Measurements from ENCODE around the gene RALB.

The RALB gene

GRCh38 chr2:120330946-120331822 is 78.5 kb downstream of the RALB start:
- Histone ChIP-seq H3K4me1 (ENCODE audit: control insufficient read depth, insufficient read depth, low read length) (no peaks in the 10 kb centered on the region), H3K9ac (ENCODE audit: low read length) (no peak overlapping the region), H3K9me3 (ENCODE audit: control insufficient read depth, low read length) (no peaks in the 10 kb centered on the region), H3K4me3 (ENCODE audit: low read length) (no peak overlapping the region), H3K36me3 (ENCODE audit: control insufficient read depth, insufficient read depth, low read length) (no peaks in the 10 kb centered on the region), H3K27me3 (ENCODE audit: control insufficient read depth, insufficient read depth, low read length) (peaks cover 9% of the 10 kb centered on the region)

- Histone ChIP-seq H3K27me3 (ENCODE audit: control insufficient read depth, insufficient read depth, low read length) (peaks cover 9% of the 10 kb centered on the region), H3K36me3 (ENCODE audit: control insufficient read depth, insufficient read depth, low read length) (no peaks in the 10 kb centered on the region), H3K9me3 (ENCODE audit: control insufficient read depth, low read length) (no peaks in the 10 kb centered on the region), H3K4me1 (ENCODE audit: control insufficient read depth, insufficient read depth, low read length) (no peaks in the 10 kb centered on the region), H3K4me3 (ENCODE audit: low read length) (no peak overlapping the region), H3K9ac (ENCODE audit: low read length) (no peak overlapping the region)
These were observed 79.3 kb downstream of the RALB start for GRCh38 chr2:120331903-120332302.

- no peak overlapping the region for H3K9ac ChIP-seq (ENCODE audit: low read length)
- H3K27me3 ChIP-seq (ENCODE audit: control insufficient read depth, insufficient read depth, low read length) = peaks cover 9% of the 10 kb centered on the region
- H3K9me3 ChIP-seq (ENCODE audit: control insufficient read depth, low read length) = no peaks in the 10 kb centered on the region
- H3K4me1 ChIP-seq (ENCODE audit: control insufficient read depth, insufficient read depth, low read length) = no peaks in the 10 kb centered on the region
- H3K4me3 ChIP-seq (ENCODE audit: low read length) = no peak overlapping the region
- H3K36me3 ChIP-seq (ENCODE audit: control insufficient read depth, insufficient read depth, low read length) = no peaks in the 10 kb centered on the region
These were observed 79.7 kb downstream of the RALB start for GRCh38 chr2:120332384-120332783.

- peaks cover 9% of the 10 kb centered on the region for H3K27me3 ChIP-seq (ENCODE audit: control insufficient read depth, insufficient read depth, low read length)
- no peak overlapping the region for H3K9ac ChIP-seq (ENCODE audit: low read length)
- H3K9me3 ChIP-seq (ENCODE audit: control insufficient read depth, low read length) = no peaks in the 10 kb centered on the region
- no peaks in the 10 kb centered on the region for H3K36me3 ChIP-seq (ENCODE audit: control insufficient read depth, insufficient read depth, low read length)
- H3K4me1 ChIP-seq (ENCODE audit: control insufficient read depth, insufficient read depth, low read length) = no peaks in the 10 kb centered on the region
- H3K4me3 ChIP-seq (ENCODE audit: low read length) = no peak overlapping the region
These were observed 81.4 kb downstream of the RALB start for GRCh38 chr2:120334068-120334467.

GRCh38 chr2:120336749-120337148 is 84.1 kb downstream of the RALB start:
- no peaks in the 10 kb centered on the region for H3K9me3 ChIP-seq (ENCODE audit: control insufficient read depth, low read length)
- peaks cover 19% of the 10 kb centered on the region for H3K27me3 ChIP-seq (ENCODE audit: control insufficient read depth, insufficient read depth, low read length)
- no peaks in the 10 kb centered on the region for H3K36me3 ChIP-seq (ENCODE audit: control insufficient read depth, insufficient read depth, low read length)
- H3K4me3 ChIP-seq (ENCODE audit: low read length) = no peak overlapping the region
- no peak overlapping the region for H3K9ac ChIP-seq (ENCODE audit: low read length)
- no peaks in the 10 kb centered on the region for H3K4me1 ChIP-seq (ENCODE audit: control insufficient read depth, insufficient read depth, low read length)

GRCh38 chr2:120338015-120338414 is 85.4 kb downstream of the RALB start:
- Histone ChIP-seq H3K36me3 (ENCODE audit: control insufficient read depth, insufficient read depth, low read length) (no peaks in the 10 kb centered on the region), H3K4me3 (ENCODE audit: low read length) (no peak overlapping the region), H3K4me1 (ENCODE audit: control insufficient read depth, insufficient read depth, low read length) (peaks cover 5% of the 10 kb centered on the region), H3K27me3 (ENCODE audit: control insufficient read depth, insufficient read depth, low read length) (peaks cover 31% of the 10 kb centered on the region), H3K9me3 (ENCODE audit: control insufficient read depth, low read length) (no peaks in the 10 kb centered on the region), H3K9ac (ENCODE audit: low read length) (no peak overlapping the region)

GRCh38 chr2:120341977-120342376 is 89.3 kb downstream of the RALB start:
- H3K36me3 ChIP-seq (ENCODE audit: control insufficient read depth, insufficient read depth, low read length) = no peaks in the 10 kb centered on the region
- H3K27me3 ChIP-seq (ENCODE audit: control insufficient read depth, insufficient read depth, low read length) = peaks cover 64% of the 10 kb centered on the region
- no peak overlapping the region for H3K4me3 ChIP-seq (ENCODE audit: low read length)
- H3K9me3 ChIP-seq (ENCODE audit: control insufficient read depth, low read length) = no peaks in the 10 kb centered on the region
- H3K9ac ChIP-seq (ENCODE audit: low read length) = no peak overlapping the region
- peaks cover 25% of the 10 kb centered on the region for H3K4me1 ChIP-seq (ENCODE audit: control insufficient read depth, insufficient read depth, low read length)

- H3K4me1 ChIP-seq (ENCODE audit: control insufficient read depth, insufficient read depth, low read length) = peaks cover 26% of the 10 kb centered on the region
- no peak overlapping the region for H3K4me3 ChIP-seq (ENCODE audit: low read length)
- peaks cover 69% of the 10 kb centered on the region for H3K27me3 ChIP-seq (ENCODE audit: control insufficient read depth, insufficient read depth, low read length)
- H3K36me3 ChIP-seq (ENCODE audit: control insufficient read depth, insufficient read depth, low read length) = no peaks in the 10 kb centered on the region
- no peaks in the 10 kb centered on the region for H3K9me3 ChIP-seq (ENCODE audit: control insufficient read depth, low read length)
- H3K9ac ChIP-seq (ENCODE audit: low read length) = no peak overlapping the region
These were observed 89.8 kb downstream of the RALB start for GRCh38 chr2:120342446-120342845.

- peaks cover 75% of the 10 kb centered on the region for H3K27me3 ChIP-seq (ENCODE audit: control insufficient read depth, insufficient read depth, low read length)
- no peaks in the 10 kb centered on the region for H3K36me3 ChIP-seq (ENCODE audit: control insufficient read depth, insufficient read depth, low read length)
- H3K9me3 ChIP-seq (ENCODE audit: control insufficient read depth, low read length) = no peaks in the 10 kb centered on the region
- peaks cover 26% of the 10 kb centered on the region for H3K4me1 ChIP-seq (ENCODE audit: control insufficient read depth, insufficient read depth, low read length)
- no peak overlapping the region for H3K9ac ChIP-seq (ENCODE audit: low read length)
- no peak overlapping the region for H3K4me3 ChIP-seq (ENCODE audit: low read length)
These were observed 90.4 kb downstream of the RALB start for GRCh38 chr2:120343100-120343432.

GRCh38 chr2:120343433-120344105 is 90.9 kb downstream of the RALB start:
- Histone ChIP-seq H3K4me3 (ENCODE audit: low read length) (no peak overlapping the region), H3K9ac (ENCODE audit: low read length) (peak overlapping the region; percentile 4), H3K36me3 (ENCODE audit: control insufficient read depth, insufficient read depth, low read length) (no peaks in the 10 kb centered on the region), H3K9me3 (ENCODE audit: control insufficient read depth, low read length) (no peaks in the 10 kb centered on the region), H3K27me3 (ENCODE audit: control insufficient read depth, insufficient read depth, low read length) (peaks cover 78% of the 10 kb centered on the region), H3K4me1 (ENCODE audit: control insufficient read depth, insufficient read depth, low read length) (peaks cover 26% of the 10 kb centered on the region)
